ENCODE results near the gene RXRG. TPM values are rescaled to one million over a fixed set of nuclear protein-coding genes. Genes with fewer than 3 reads are reported as not detected.

The RXRG gene
- total RNA-seq, 4 donors from 2014 or later, result 0.17 to 1.5 TPM; not detected in 2

DNA sequence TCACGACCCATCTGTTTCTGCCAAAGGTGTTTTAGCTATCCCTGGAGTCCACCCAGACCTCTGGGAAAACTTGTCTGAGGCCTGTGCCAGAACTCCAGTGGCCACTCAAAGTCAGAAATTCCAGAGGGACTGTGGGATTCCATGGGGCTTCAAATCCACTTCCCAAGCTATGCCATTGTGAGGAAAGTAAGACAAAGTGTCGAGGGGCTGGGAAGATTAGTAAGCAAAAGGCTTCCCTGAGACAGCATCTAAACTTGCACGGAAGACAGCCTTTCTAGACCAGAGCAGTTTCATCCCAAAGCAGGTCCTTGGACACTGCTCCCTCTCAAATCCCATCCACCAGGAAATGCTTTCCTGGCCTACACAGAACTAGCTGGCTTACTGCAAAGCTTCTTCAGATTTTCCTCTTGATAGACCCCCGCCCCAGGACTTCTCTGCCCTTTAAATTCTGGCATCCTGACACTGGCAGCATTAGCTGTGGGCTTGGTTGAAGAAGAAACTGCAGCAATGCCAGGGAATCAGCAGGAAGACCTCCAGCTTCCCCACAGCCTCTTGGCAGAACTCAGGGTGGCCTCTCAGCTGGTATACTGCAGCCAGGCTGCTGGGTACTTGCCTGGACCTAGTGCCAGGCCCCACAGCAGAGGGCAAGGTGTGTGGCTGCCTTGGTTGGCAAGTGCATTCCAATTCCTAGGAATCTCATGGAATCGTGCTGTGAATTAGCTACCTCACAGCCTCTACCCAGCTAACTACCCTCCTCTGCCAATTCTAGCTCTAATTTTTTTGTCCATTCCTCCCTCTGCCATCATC lies 61.1 kb downstream of the RXRG start:
- TF ChIP-seq CTCF (IDR thresholded peaks at IDR 0.05; ENCODE audit: low read depth), result no peak

- TF ChIP-seq CTCF (IDR thresholded peaks at IDR 0.05; ENCODE audit: low read depth), result no peak
Observed at GRCh38 chr1:165383067-165383466, 61.9 kb downstream of the RXRG start.

DNA sequence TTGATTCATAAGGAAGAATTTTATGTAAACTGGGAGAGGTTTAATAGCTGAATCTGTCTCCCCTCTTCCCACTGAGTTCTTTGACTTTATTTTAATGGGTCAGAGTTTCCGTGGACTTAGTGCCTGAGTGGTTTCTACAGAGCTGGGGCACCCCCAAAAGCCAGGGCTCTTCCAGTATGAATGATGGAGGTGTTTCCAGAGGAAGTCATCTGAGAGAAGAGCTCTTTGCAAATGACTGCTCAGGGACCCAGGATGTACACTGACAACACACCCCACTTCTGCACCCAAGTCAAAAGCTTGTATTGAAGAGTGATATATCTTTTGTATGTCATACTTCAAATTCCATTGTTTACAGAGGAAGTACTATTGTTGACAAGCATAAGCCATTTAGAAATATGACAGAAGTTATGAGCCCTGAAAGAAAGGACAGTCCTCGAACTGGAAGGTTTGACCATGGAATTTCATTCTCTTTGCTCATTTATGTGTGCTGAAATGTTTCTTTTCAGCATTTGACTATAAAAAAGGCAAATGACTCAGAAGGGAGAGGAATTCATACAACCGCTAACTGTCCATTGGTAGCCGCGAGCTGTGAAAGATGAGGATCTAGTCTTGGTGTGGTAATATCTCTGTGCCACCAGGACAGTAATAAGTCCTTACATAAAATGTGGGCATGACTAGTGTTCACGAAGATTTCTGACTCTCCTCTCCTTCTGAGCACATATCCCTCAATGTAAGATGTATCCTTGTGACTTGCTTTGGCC lies 63.0 kb downstream of the RXRG start:
- no peak for TF ChIP-seq CTCF (IDR thresholded peaks at IDR 0.05; ENCODE audit: low read depth)

- no peak for TF ChIP-seq CTCF (IDR thresholded peaks at IDR 0.05; ENCODE audit: low read depth)
Observed at GRCh38 chr1:165376811-165377311, 68.1 kb downstream of the RXRG start.

DNA sequence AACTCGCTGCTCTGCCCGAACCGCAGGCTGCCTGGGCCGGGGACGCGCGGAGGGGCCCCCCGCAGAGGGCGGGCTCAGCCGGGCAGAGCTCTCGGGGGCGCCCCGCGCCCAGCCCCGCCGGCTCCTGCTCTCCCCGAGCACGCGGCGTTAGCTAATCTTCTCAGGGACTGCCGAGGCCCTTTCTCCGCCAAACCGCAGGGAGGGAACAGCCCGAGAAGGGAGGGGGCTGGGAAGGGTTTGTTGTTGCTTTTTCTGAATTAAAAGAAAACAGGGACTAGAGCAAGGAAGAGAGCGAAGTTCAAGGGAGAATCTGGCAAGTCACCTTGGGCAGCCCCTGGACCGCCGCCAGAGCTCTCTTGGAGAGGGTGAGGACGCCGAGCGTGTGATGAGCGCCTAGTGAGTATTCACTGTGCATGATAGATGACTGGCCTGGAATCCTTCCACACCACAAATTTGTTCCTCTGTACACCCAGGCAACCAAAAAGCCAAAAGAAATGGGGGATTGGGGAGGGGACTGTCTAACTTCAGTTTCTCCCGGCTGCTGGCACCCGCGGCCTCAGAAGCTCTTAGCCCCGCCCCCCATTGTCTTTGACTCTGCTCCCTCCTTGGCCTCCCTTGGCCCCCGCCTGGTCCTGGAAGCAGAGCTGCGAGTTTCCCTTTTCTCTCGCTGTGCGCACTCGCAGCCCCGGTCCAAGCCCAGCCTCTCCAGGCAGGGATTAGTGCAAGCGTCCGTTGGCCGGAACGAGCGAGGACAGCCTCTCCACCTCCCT lies 68.7 kb downstream of the RXRG start:
- no peak for TF ChIP-seq CTCF (IDR thresholded peaks at IDR 0.05; ENCODE audit: low read depth)

GRCh38 chr1:165375623-165376022 lies 69.3 kb downstream of the RXRG start:
- TF ChIP-seq CTCF (IDR thresholded peaks at IDR 0.05; ENCODE audit: low read depth), result no peak
